ENCODE data around the gene KDM2B. TPM values are rescaled to one million over a fixed set of nuclear protein-coding genes. Genes with fewer than 3 reads are reported as not detected.
A peak's percentile ranks its signal among the peaks of the same experiment; 100 is the strongest.

KDM2B gene
- total and polyA plus RNA-seq, 10 of the 15 experiments (the other 5 are each of a cell fraction or from before 2014, with no cell fraction given): 13.6 to 124 (median 40.4) TPM

- TF ChIP-seq ZBTB11 (CRISPR knock-in tag; IDR thresholded peaks at IDR 0.05) (no peak), E2F8 (IDR thresholded peaks at IDR 0.05; ENCODE audit: low read depth, partially characterized antibody) (no peak), EED (IDR thresholded peaks at IDR 0.05; ENCODE audit: low read depth) (peak; percentile 28; the same call in 1 of the 2 replicates), JUND (IDR thresholded peaks at IDR 0.05; ENCODE audit: low read depth, low read length) (no peak), IRF4 (IDR thresholded peaks at IDR 0.05; ENCODE audit: low read depth, low read length) (no peak), NFIC (IDR thresholded peaks at IDR 0.05; ENCODE audit: low read depth, low read length) (no peak; the same call in 1 of the 2 replicates), NFXL1 (IDR thresholded peaks at IDR 0.05; ENCODE audit: borderline replicate concordance) (no peak)
- TF ChIP-seq, protein P1, sequence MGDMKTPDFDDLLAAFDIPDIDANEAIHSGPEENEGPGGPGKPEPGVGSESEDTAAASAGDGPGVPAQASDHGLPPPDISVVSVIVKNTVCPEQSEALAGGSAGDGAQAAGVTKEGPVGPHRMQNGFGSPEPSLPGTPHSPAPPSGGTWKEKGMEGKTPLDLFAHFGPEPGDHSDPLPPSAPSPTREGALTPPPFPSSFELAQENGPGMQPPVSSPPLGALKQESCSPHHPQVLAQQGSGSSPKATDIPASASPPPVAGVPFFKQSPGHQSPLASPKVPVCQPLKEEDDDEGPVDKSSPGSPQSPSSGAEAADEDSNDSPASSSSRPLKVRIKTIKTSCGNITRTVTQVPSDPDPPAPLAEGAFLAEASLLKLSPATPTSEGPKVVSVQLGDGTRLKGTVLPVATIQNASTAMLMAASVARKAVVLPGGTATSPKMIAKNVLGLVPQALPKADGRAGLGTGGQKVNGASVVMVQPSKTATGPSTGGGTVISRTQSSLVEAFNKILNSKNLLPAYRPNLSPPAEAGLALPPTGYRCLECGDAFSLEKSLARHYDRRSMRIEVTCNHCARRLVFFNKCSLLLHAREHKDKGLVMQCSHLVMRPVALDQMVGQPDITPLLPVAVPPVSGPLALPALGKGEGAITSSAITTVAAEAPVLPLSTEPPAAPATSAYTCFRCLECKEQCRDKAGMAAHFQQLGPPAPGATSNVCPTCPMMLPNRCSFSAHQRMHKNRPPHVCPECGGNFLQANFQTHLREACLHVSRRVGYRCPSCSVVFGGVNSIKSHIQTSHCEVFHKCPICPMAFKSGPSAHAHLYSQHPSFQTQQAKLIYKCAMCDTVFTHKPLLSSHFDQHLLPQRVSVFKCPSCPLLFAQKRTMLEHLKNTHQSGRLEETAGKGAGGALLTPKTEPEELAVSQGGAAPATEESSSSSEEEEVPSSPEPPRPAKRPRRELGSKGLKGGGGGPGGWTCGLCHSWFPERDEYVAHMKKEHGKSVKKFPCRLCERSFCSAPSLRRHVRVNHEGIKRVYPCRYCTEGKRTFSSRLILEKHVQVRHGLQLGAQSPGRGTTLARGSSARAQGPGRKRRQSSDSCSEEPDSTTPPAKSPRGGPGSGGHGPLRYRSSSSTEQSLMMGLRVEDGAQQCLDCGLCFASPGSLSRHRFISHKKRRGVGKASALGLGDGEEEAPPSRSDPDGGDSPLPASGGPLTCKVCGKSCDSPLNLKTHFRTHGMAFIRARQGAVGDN (IDR thresholded peaks at IDR 0.05): peak; percentile 79
Observed at GRCh38 chr12:121536899-121537813, 43.7 kb downstream of the KDM2B start (continued).

Measured in GM12878 (cell line).